ENCODE data around the gene UBN2.

UBN2 gene

GRCh38 chr7:139259142-139259541 lies 28.1 kb downstream of the UBN2 start (continued):
- TF ChIP-seq AEBP2 (tag by site-specific recombination; IDR thresholded peaks at IDR 0.05; ENCODE audit: borderline replicate concordance) (no peak), WT1 (tag by site-specific recombination; IDR thresholded peaks at IDR 0.05) (no peak), ZNF223 (tag by site-specific recombination; IDR thresholded peaks at IDR 0.05) (no peak), ZNF10 (tag by site-specific recombination; IDR thresholded peaks at IDR 0.05) (no peak), ZNF112 (tag by site-specific recombination; IDR thresholded peaks at IDR 0.05) (no peak), ZNF501 (tag by site-specific recombination; IDR thresholded peaks at IDR 0.05) (no peak), ZNF2 (tag by site-specific recombination; IDR thresholded peaks at IDR 0.05) (no peak), ZNF544 (tag by site-specific recombination; IDR thresholded peaks at IDR 0.05) (no peak), ZNF561 (tag by site-specific recombination; IDR thresholded peaks at IDR 0.05; ENCODE audit: borderline replicate concordance) (no peak)

GRCh38 chr7:139264220-139264619 lies 33.2 kb downstream of the UBN2 start:
- H3K4me3 ChIP-seq (ENCODE audit: low read depth, low read length) = no peak overlapping the region
- no peaks in the 10 kb centered on the region for H3K9me3 ChIP-seq (ENCODE audit: control insufficient read depth, insufficient read depth, low read depth, low read length)
- no peak overlapping the region for H3K27ac ChIP-seq (ENCODE audit: extremely low read depth, low read depth, low read length)
- TF ChIP-seq KLF17 (tag by site-specific recombination; IDR thresholded peaks at IDR 0.05) (no peak), ZNF521 (tag by site-specific recombination; IDR thresholded peaks at IDR 0.05) (no peak), ZSCAN23 (tag by site-specific recombination; IDR thresholded peaks at IDR 0.05) (no peak), REPIN1 (tag by site-specific recombination; IDR thresholded peaks at IDR 0.05; ENCODE audit: low read depth) (no peak), ZSCAN4 (tag by site-specific recombination; IDR thresholded peaks at IDR 0.05) (no peak), ZBTB26 (tag by site-specific recombination; optimal IDR thresholded peaks at IDR 0.05) (no peak), AEBP2 (tag by site-specific recombination; IDR thresholded peaks at IDR 0.05; ENCODE audit: borderline replicate concordance) (no peak), YY2 (tag by site-specific recombination; IDR thresholded peaks at IDR 0.05) (no peak), ZNF654 (tag by site-specific recombination; IDR thresholded peaks at IDR 0.05; ENCODE audit: low read depth) (no peak), ZNF16 (tag by site-specific recombination; IDR thresholded peaks at IDR 0.05; ENCODE audit: low read depth) (no peak), FEZF1 (tag by site-specific recombination; IDR thresholded peaks at IDR 0.05) (no peak)
- peaks cover 21 to 73% of the 10 kb centered on the region in 2 experiments for H3K36me3 ChIP-seq (ENCODE audit: control insufficient read depth in 2 of 2, insufficient read depth in 1 of 2, low read length in 2 of 2)
- POLR2A ChIA-PET = no interaction called here
- CTCF ChIA-PET = no interaction called here
- no peaks in the 10 kb centered on the region for H3K4me1 ChIP-seq (ENCODE audit: control insufficient read depth, insufficient read depth, low read length)
